Liver (tissue), 9 donors: ENCODE data around the gene NFIA. TPM values are rescaled to one million over a fixed set of nuclear protein-coding genes. Genes with fewer than 3 reads are reported as not detected.
A peak's percentile ranks its signal among the peaks of the same experiment; 100 is the strongest.

Source experiments
- DNase-seq: peaks from one replicate; pipeline ENCODE4 v3.0.0-alpha.2; 2017; ENCODE audit warnings: low spot score
- H3K27ac ChIP-seq, 2 donors: one replicate each; pipeline ENCODE4 v1.7.0; 2013; ENCODE audit warnings: inconsistent platforms in 2 of 2, low read length in 2 of 2, control low read depth in 1 of 2, low read depth in 1 of 2, mild to moderate bottlenecking in 1 of 2
- H3K27me3 ChIP-seq, 4 donors: one replicate each; pipeline versions ENCODE4 v1.6.1 to v1.7.0; 2013; ENCODE audit warnings: low read length in 3 of 4, inconsistent platforms in 1 of 4, mild to moderate bottlenecking in 1 of 4, moderate library complexity in 1 of 4; ENCODE audit not compliant: control insufficient read depth in 4 of 4, insufficient read depth in 4 of 4
- H3K36me3 ChIP-seq, 4 donors: one replicate each; pipeline versions ENCODE4 v1.6.1 to v1.7.0; 2013; ENCODE audit warnings: low read length in 3 of 4, mild to moderate bottlenecking in 3 of 4, low read depth in 1 of 4, moderate library complexity in 1 of 4; ENCODE audit not compliant: control insufficient read depth in 4 of 4, insufficient read depth in 3 of 4
- H3K4me1 ChIP-seq, 4 donors: one replicate each; pipeline versions ENCODE4 v1.6.1 to v1.7.0; 2013; ENCODE audit warnings: low read length in 3 of 4, mild to moderate bottlenecking in 3 of 4, moderate library complexity in 1 of 4; ENCODE audit not compliant: control insufficient read depth in 4 of 4, insufficient read depth in 4 of 4
- H3K4me3 ChIP-seq, 3 donors: one replicate each; pipeline versions ENCODE4 v1.6.1 to v1.7.0; 2013; ENCODE audit warnings: low read length in 3 of 3, control low read depth in 1 of 3, low read depth in 1 of 3, mild to moderate bottlenecking in 1 of 3
- H3K9ac ChIP-seq, 2 donors: one replicate each; pipeline ENCODE4 v1.7.0; 2013; ENCODE audit warnings: low read length in 2 of 2, mild to moderate bottlenecking in 2 of 2, moderate library complexity in 2 of 2, control low read depth in 1 of 2, low read depth in 1 of 2
- H3K9me3 ChIP-seq, 4 donors: one replicate each; pipeline versions ENCODE4 v1.6.1 to v1.7.0; 2013; ENCODE audit warnings: low read length in 3 of 4; ENCODE audit not compliant: control insufficient read depth in 4 of 4
- ATF3 ChIP-seq: IDR thresholded peaks from 2 replicates; pipeline ENCODE4 v1.6.1; 2016; ENCODE audit warnings: antibody characterized with exemption
- CTCF ChIP-seq: fragments of 150-350 bp; IDR thresholded peaks from 2 replicates; pipeline ENCODE4 v1.5.1; 2017; ENCODE audit warnings: improper control_type of control experiment, low read depth, low read length; ENCODE audit not compliant: missing input control
- EGR1 ChIP-seq, 2 donors: IDR thresholded peaks; 2 replicates each; pipeline ENCODE4 v1.6.1; 2016 to 2018; ENCODE audit warnings: antibody characterized with exemption in 2 of 2, low read depth in 2 of 2
- FOXA1 ChIP-seq: IDR thresholded peaks from 2 replicates; pipeline ENCODE4 v1.6.1; 2016; ENCODE audit warnings: antibody characterized with exemption
- FOXA2 ChIP-seq: IDR thresholded peaks from 2 replicates; pipeline ENCODE4 v1.6.1; 2016; ENCODE audit warnings: antibody characterized with exemption
- GABPA ChIP-seq, 2 donors: IDR thresholded peaks in 1 of 2; conservative IDR thresholded peaks in 1 of 2; 2 replicates each; pipeline ENCODE4 v1.6.1; 2016; ENCODE audit warnings: antibody characterized with exemption in 2 of 2, mild to moderate bottlenecking in 1 of 2, moderate library complexity in 1 of 2
- HNF4A ChIP-seq, 2 donors: conservative IDR thresholded peaks; 2 replicates each; pipeline ENCODE4 v1.6.1; 2016; ENCODE audit warnings: antibody characterized with exemption in 2 of 2, mild to moderate bottlenecking in 2 of 2
- HNF4G ChIP-seq: IDR thresholded peaks from 2 replicates; pipeline ENCODE4 v1.6.1; 2016; ENCODE audit warnings: antibody characterized with exemption
- JUND ChIP-seq, 2 donors: IDR thresholded peaks; 2 replicates each; pipeline ENCODE4 v1.6.1; 2016; ENCODE audit warnings: antibody characterized with exemption in 2 of 2
- MAX ChIP-seq: IDR thresholded peaks from 2 replicates; pipeline ENCODE4 v1.6.1; 2016; ENCODE audit warnings: antibody characterized with exemption
- NR2F2 ChIP-seq: IDR thresholded peaks from 2 replicates; pipeline ENCODE4 v1.6.1; 2016; ENCODE audit warnings: antibody characterized with exemption
- RAD21 ChIP-seq, 2 donors: IDR thresholded peaks; 2 replicates each; pipeline ENCODE4 v1.6.1; 2016; ENCODE audit warnings: antibody characterized with exemption in 2 of 2, mild to moderate bottlenecking in 2 of 2
- REST ChIP-seq: IDR thresholded peaks from 2 replicates; pipeline ENCODE4 v1.6.1; 2016; ENCODE audit warnings: antibody characterized with exemption, mild to moderate bottlenecking
- RXRA ChIP-seq, 2 donors: IDR thresholded peaks; 2 replicates each; pipeline ENCODE4 v1.6.1; 2017 to 2018; ENCODE audit warnings: antibody characterized with exemption in 2 of 2, mild to moderate bottlenecking in 1 of 2
- SP1 ChIP-seq: IDR thresholded peaks from 2 replicates; pipeline ENCODE4 v1.6.1; 2018; ENCODE audit warnings: antibody characterized with exemption, mild to moderate bottlenecking
- TAF1 ChIP-seq: conservative IDR thresholded peaks from 2 replicates; pipeline ENCODE4 v1.6.1; 2016; ENCODE audit warnings: antibody characterized with exemption, mild to moderate bottlenecking
- YY1 ChIP-seq: IDR thresholded peaks from 2 replicates; pipeline ENCODE4 v1.6.1; 2016; ENCODE audit warnings: antibody characterized with exemption, mild to moderate bottlenecking
- ZBTB33 ChIP-seq: IDR thresholded peaks from 2 replicates; pipeline ENCODE4 v1.6.1; 2016; ENCODE audit warnings: antibody characterized with exemption
- WGBS: extraction: QIAGEN DNeasy Blood & Tissue Kit; methylation state at CpG from one replicate; pipeline ENCODE4 v1.1.7; 2013; 5-methylcytosine and 5-hydroxymethylcytosine counted together
- polyA plus RNA-seq, 2 donors: library from polyadenylated mRNA; stranded (reverse) in 1 of 2; unstranded in 1 of 2; fragments of 200-250 nt in 1 of 2; fragments of >200 nt in 1 of 2; fragmentation: Nextera tagmentation in 1 of 2; extraction: Ambion mirVana in 1 of 2; gene quantifications; one replicate each; pipeline versions ENCODE4 v1.2.1 to v1.2.3, GENCODE V29; 2013 to 2015
- total RNA-seq, 2 donors: library from RNA; depleted of rRNA; stranded (reverse); fragments of >200 nt; gene quantifications; one replicate each; pipeline ENCODE4 v1.2.3, GENCODE V29; 2014
- donor health status: healthy.
- donor health status: healthy.
- donor health status: healthy.
- donor health status: healthy.
- donor health status: healthy.

The NFIA gene
- total and polyA plus RNA-seq, 4 donors, result 6.8 to 53.7 (median 22.2) TPM

- Histone ChIP-seq H3K36me3 (no peaks in the 10 kb centered on the region), H3K27me3 (no peaks in the 10 kb centered on the region), H3K4me1 (peaks cover 9 to 41% (median 33%) of the 10 kb centered on the region in 4 donors), H3K9me3 (no peaks in the 10 kb centered on the region), H3K9ac (no peak overlapping the region), H3K27ac (peak overlapping the region; percentile 66 to 78), H3K4me3 (no peak overlapping the region)
- WGBS, result 52% methylated on average over 9 of the region's 9 CpGs
- no peak for DNase-seq
- TF ChIP-seq RAD21 (IDR thresholded peaks at IDR 0.05) (no peak), HNF4G (no peak), ZBTB33 (no peak), MAX (no peak), TAF1 (no peak), RXRA (IDR thresholded peaks at IDR 0.05) (no peak), HNF4A (conservative IDR thresholded peaks at IDR 0.05) (peak in 1 of 2 donors; percentile 9), GABPA (IDR thresholded peaks at IDR 0.05 in 1 of 2, conservative IDR thresholded peaks at IDR 0.05 in 1 of 2) (no peak), NR2F2 (peak; percentile 65), CTCF (no peak), FOXA2 (no peak), FOXA1 (no peak), REST (no peak), YY1 (no peak), SP1 (no peak)
These were observed 59.1 kb downstream of the NFIA start for GRCh38 chr1:61141288-61142042.

GRCh38 chr1:61142043-61142440 is 59.7 kb downstream of the NFIA start:
- no peaks in the 10 kb centered on the region for H3K36me3 ChIP-seq
- H3K4me1 ChIP-seq, result peaks cover 9 to 41% (median 33%) of the 10 kb centered on the region in 4 donors
- no peak overlapping the region for H3K9ac ChIP-seq
- 77% methylated on average over 1 of the region's 1 CpG for WGBS
- no peaks in the 10 kb centered on the region for H3K27me3 ChIP-seq
- no peaks in the 10 kb centered on the region for H3K9me3 ChIP-seq
- no peak overlapping the region for H3K4me3 ChIP-seq
- peak overlapping the region; percentile 66 to 78 for H3K27ac ChIP-seq
- no peak for DNase-seq
- no peak for TF ChIP-seq NR2F2
- no peak for TF ChIP-seq SP1
- no peak for TF ChIP-seq ZBTB33
- TF ChIP-seq YY1, result no peak
- TF ChIP-seq ATF3, result no peak
- no peak for TF ChIP-seq RXRA (IDR thresholded peaks at IDR 0.05)
- TF ChIP-seq HNF4G, result no peak
- TF ChIP-seq MAX, result no peak
- no peak for TF ChIP-seq JUND (IDR thresholded peaks at IDR 0.05)
- TF ChIP-seq GABPA (IDR thresholded peaks at IDR 0.05 in 1 of 2, conservative IDR thresholded peaks at IDR 0.05 in 1 of 2), result no peak
- no peak for TF ChIP-seq TAF1
- TF ChIP-seq RAD21 (IDR thresholded peaks at IDR 0.05), result no peak
- TF ChIP-seq HNF4A (conservative IDR thresholded peaks at IDR 0.05), result no peak
- TF ChIP-seq CTCF, result no peak
- TF ChIP-seq EGR1 (IDR thresholded peaks at IDR 0.05; ENCODE audit: low read depth in 2 of 2), result no peak
